Measurements from ENCODE around the gene KIAA0753.

KIAA0753 gene

GRCh38 chr17:6551869-6552531 lies 88.5 kb downstream of the KIAA0753 start:
- in situ Hi-C loops (cut with MboI; ENCODE audit: low pct_unique_long_range_greater_than_20kb, low sequenced_read_pairs, unreplicated experiment): no loop called here
- no peak for TF ChIP-seq CTCF (IDR thresholded peaks at IDR 0.05; ENCODE audit: extremely low read depth, insufficient read depth, missing control alignments)
- DNase-seq (ENCODE audit: low spot score): no peak

GRCh38 chr17:6551356-6551755 lies 89.2 kb downstream of the KIAA0753 start:
- no peak for TF ChIP-seq CTCF (IDR thresholded peaks at IDR 0.05; ENCODE audit: extremely low read depth, insufficient read depth, missing control alignments)
- in situ Hi-C loops (cut with MboI; ENCODE audit: low pct_unique_long_range_greater_than_20kb, low sequenced_read_pairs, unreplicated experiment): no loop called here
- no peak for DNase-seq (ENCODE audit: low spot score)

- in situ Hi-C loops (cut with MboI; ENCODE audit: low pct_unique_long_range_greater_than_20kb, low sequenced_read_pairs, unreplicated experiment): no loop called here
- DNase-seq (ENCODE audit: low spot score): no peak
- no peak for TF ChIP-seq CTCF (IDR thresholded peaks at IDR 0.05; ENCODE audit: extremely low read depth, insufficient read depth, missing control alignments)
Measured at GRCh38 chr17:6549384-6550036, 91.0 kb downstream of the KIAA0753 start.

GRCh38 chr17:6548578-6549330 lies 91.8 kb downstream of the KIAA0753 start:
- TF ChIP-seq CTCF (IDR thresholded peaks at IDR 0.05; ENCODE audit: extremely low read depth, insufficient read depth, missing control alignments): no peak
- in situ Hi-C loops (cut with MboI; ENCODE audit: low pct_unique_long_range_greater_than_20kb, low sequenced_read_pairs, unreplicated experiment): no loop called here
- DNase-seq (ENCODE audit: low spot score): no peak

GRCh38 chr17:6548034-6548433 lies 92.5 kb downstream of the KIAA0753 start:
- in situ Hi-C loops (cut with MboI; ENCODE audit: low pct_unique_long_range_greater_than_20kb, low sequenced_read_pairs, unreplicated experiment): no loop called here
- no peak for TF ChIP-seq CTCF (IDR thresholded peaks at IDR 0.05; ENCODE audit: extremely low read depth, insufficient read depth, missing control alignments)
- no peak for DNase-seq (ENCODE audit: low spot score)

GRCh38 chr17:6547336-6547735 lies 93.2 kb downstream of the KIAA0753 start:
- no peak for DNase-seq (ENCODE audit: low spot score)
- in situ Hi-C loops (cut with MboI; ENCODE audit: low pct_unique_long_range_greater_than_20kb, low sequenced_read_pairs, unreplicated experiment): no loop called here
- TF ChIP-seq CTCF (IDR thresholded peaks at IDR 0.05; ENCODE audit: extremely low read depth, insufficient read depth, missing control alignments): no peak
